ENCODE data around the gene CCDC102A. TPM values are rescaled to one million over a fixed set of nuclear protein-coding genes. Genes with fewer than 3 reads are reported as not detected.
A peak's percentile ranks its signal among the peaks of the same experiment; 100 is the strongest.

Gene CCDC102A
- total and polyA plus RNA-seq, 2 of the 13 experiments (the other 11 are each of a cell fraction or from before 2014, with no cell fraction given): 2.1 to 2.8 TPM

- TF ChIP-seq CTCF (CRISPR knock-in tag; IDR thresholded peaks at IDR 0.05) (peak; percentile 64), HNRNPLL (IDR thresholded peaks at IDR 0.05; ENCODE audit: low read depth, low read length, poor library complexity, severe bottlenecking) (peak; percentile 60), RFX3 (CRISPR knock-in tag; IDR thresholded peaks at IDR 0.05) (no peak), AGO1 (IDR thresholded peaks at IDR 0.05; ENCODE audit: low read depth, low read length, poor library complexity, severe bottlenecking) (no peak), RAD21 (CRISPR knock-in tag; IDR thresholded peaks at IDR 0.05) (peak; percentile 94), DRAP1 (CRISPR knock-in tag; IDR thresholded peaks at IDR 0.05) (no peak), RNF2 (conservative IDR thresholded peaks at IDR 0.05; ENCODE audit: low read depth) (no peak), CENPX (CRISPR knock-in tag; IDR thresholded peaks at IDR 0.05) (no peak), NONO (IDR thresholded peaks at IDR 0.05) (no peak), NONO (CRISPR knock-in tag; conservative IDR thresholded peaks at IDR 0.05) (peak; percentile 61; the same call in 1 of the 2 replicates), REL (CRISPR knock-in tag; conservative IDR thresholded peaks at IDR 0.05) (no peak), NR2F6 (IDR thresholded peaks at IDR 0.05) (no peak), NR2F6 (CRISPR knock-in tag; IDR thresholded peaks at IDR 0.05) (no peak; the same call in 1 of the 2 replicates), ZZZ3 (CRISPR knock-in tag; IDR thresholded peaks at IDR 0.05; ENCODE audit: borderline replicate concordance) (no peak), ZNF691 (CRISPR knock-in tag; IDR thresholded peaks at IDR 0.05; ENCODE audit: borderline replicate concordance, low read depth) (0 out of 2 replicates have a peak, but pooled peaks have one; percentile 42), ZNF431 (CRISPR knock-in tag; IDR thresholded peaks at IDR 0.05; ENCODE audit: borderline replicate concordance, low read depth) (no peak), SMAD1 (CRISPR knock-in tag; IDR thresholded peaks at IDR 0.05; ENCODE audit: borderline replicate concordance, low read depth) (no peak), STAG1 (CRISPR knock-in tag; IDR thresholded peaks at IDR 0.05) (peak; percentile 76), AFF4 (CRISPR knock-in tag; IDR thresholded peaks at IDR 0.05) (no peak), ARNTL (CRISPR knock-in tag; IDR thresholded peaks at IDR 0.05) (peak; percentile 38; the same call in 1 of the 2 replicates), ATF4 (CRISPR knock-in tag; IDR thresholded peaks at IDR 0.05) (no peak), ZNF383 (CRISPR knock-in tag; IDR thresholded peaks at IDR 0.05; ENCODE audit: borderline replicate concordance) (no peak), IKZF4 (CRISPR knock-in tag; IDR thresholded peaks at IDR 0.05; ENCODE audit: borderline replicate concordance, low read depth, not compliant biosample characterization) (no peak)
These were observed 60.5 kb downstream of the CCDC102A start (continued) for GRCh38 chr16:57475711-57476339.

All from HepG2 (cell line).